NCI-H128 (cell line): ENCODE results near the gene FER.
"Not testable (repeated sequence)": the region's sequence is repeated elsewhere in the genome, so short reads cannot be mapped to it uniquely, and the experiment has no call there.

Experiments
- DNase-seq: peaks from one replicate; lab custom pipeline; 2025; ENCODE audit not compliant: unreplicated experiment; lab: John Stamatoyannopoulos, UW

Gene FER

GRCh38 chr5:108947164-108947563 is 199.5 kb downstream of the FER start:
- no peak for DNase-seq

GRCh38 chr5:108950276-108950675 is 202.6 kb downstream of the FER start:
- no peak for DNase-seq

DNA sequence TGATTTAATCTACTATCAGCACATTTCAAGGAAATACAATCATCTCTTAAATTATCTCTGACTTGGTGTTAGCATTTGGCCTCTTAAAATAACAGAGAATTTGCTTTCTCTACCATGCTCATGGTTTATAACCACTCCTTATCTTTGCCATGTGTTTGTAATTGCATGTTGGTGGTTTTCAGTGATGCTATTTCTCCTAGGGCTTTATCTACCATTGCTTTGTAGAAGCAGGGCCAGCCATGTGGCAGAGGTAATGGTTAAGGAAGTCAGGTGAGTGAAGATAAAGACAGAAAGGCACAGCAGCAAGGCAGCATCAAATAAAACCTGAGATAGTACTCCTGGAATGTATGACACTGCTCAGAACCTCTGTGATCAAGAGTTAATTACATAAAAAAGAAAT is 206.2 kb downstream of the FER start:
- no peak for DNase-seq

- DNase-seq = no peak
Observed at GRCh38 chr5:108957333-108957732, 209.6 kb downstream of the FER start.

DNA sequence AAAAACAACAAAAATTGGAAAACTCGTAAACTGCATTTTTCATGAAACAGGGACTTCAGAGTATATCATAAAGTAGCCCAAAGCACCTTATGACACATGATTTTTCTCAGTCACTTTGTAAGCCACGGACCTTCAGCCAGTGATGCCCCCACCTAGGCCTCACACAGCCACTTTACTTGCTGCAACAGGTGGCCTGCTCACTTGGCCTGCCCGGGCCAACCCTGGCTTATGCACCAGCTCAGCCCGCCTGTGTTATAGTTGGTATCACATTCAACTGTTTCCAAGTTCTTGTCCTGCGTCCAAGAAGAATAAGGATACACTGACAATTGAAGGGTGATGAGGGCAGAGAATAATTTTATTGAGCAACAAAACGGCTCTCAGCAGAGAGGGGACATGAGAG is 219.2 kb downstream of the FER start:
- DNase-seq = no peak

DNA sequence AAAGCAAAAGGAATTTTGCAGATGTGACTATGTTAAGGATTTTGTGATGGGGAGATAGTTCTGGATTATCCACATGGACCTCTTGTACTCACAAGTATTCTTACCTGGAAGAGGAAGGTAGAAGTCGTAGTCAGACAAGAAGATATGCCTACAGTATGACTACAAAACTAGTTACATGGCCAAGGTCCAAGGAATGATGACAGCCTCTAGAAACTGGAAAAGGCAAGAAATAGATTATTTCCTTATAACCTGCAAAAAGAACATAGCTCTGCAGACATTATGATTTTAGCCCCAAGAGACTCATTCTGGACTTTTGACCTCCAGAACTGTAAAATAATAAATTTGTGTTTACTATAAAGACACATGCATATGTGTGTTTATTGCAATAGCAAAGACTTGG is 226.9 kb downstream of the FER start:
- no peak for DNase-seq

DNA sequence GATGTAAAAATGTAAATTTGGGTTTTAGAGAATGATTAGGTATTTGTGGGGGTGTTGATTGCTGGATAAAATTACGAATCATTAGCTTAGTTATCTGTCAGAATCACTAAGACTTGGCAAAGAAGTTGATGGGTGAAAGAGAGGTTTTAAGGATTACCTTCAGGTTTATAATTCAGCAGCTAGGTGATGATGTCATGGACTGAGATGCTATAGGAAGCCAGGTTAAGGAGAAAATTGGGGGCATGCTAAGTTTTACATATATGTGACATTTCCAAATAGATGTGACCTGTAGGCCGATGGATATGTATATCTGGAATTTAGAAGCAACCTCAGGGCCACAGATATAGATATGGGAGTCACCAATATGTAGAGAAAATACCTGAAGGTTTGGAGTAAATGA is 228.0 kb downstream of the FER start:
- DNase-seq = no peak

GRCh38 chr5:108983461-108984092 is 235.9 kb downstream of the FER start:
- no peak for DNase-seq

- no peak for DNase-seq
Observed at GRCh38 chr5:108989761-108990392, 242.2 kb downstream of the FER start.

DNA sequence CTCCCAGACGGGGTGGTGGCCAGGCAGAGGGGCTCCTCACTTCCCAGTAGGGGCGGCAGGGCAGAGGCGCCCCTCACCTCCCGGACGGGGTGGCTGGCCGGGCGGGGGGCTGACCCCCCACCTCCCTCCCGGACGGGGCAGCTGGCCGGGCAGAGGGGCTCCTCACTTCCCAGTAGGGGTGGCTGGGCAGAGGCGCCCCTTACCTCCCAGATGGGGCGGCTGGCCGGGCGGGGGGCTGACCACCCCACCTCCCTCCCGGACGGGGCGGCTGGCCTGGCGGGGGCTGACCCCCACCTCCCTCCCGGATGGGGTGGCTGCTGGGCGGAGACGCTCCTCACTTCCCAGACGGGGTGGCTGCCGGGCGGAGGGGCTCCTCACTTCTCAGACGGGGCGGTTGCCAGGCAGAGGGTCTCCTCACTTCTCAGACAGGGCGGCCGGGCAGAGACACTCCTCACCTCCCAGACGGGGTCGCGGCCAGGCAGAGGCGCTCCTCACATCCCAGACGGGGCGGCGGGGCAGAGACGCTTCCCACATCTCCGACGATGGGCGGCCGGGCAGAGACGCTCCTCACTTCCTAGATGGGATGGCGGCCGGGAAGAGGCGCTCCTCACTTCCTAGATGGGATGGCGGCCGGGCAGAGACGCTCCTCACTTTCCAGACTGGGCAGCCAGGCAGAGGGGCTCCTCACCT is 244.8 kb downstream of the FER start:
- DNase-seq = not testable (repeated sequence)

DNA sequence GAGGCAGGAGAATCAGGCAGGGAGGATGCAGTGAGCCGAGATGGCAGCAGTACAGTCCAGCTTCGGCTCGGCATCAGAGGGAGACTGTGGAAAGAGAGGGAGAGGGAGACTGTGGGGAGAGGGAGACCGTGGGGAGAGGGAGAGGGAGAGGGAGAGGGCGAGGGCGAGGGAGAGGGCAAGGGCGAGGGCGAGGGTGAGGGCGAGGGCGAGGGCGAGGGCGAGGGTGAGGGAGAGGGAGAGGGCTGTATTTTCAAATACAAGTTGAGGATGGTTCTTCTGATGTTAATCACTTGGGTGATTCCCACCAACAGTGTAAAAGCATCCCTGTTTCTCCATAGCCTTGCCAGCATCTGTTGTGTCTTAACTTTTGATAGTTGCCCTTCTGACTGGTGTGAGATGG is 245.7 kb downstream of the FER start:
- DNase-seq = not testable (repeated sequence)

- no peak for DNase-seq
Observed at GRCh38 chr5:108997720-108998119, 250.0 kb downstream of the FER start.

DNA sequence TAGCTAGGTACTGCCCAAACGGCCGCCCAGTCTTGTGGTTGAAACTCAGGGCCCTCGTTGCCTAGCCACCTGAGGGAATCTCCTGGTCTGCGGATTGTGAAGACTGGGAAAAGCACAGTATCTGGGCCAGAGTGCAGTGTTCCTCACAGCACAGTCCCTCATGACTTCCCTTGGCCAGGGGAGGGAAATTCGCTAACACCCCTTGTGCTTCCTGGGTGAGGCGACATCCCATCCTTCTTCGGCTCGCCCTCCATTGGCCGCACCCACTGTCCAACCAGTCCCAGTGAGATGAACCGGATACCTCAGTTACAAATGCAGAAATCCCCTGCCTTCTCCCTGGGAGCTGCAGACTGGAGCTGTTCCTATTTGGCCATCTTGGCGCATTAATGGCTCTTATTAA is 250.5 kb downstream of the FER start:
- no peak for DNase-seq

GRCh38 chr5:109003928-109004327 is 256.2 kb downstream of the FER start:
- no peak for DNase-seq

DNA sequence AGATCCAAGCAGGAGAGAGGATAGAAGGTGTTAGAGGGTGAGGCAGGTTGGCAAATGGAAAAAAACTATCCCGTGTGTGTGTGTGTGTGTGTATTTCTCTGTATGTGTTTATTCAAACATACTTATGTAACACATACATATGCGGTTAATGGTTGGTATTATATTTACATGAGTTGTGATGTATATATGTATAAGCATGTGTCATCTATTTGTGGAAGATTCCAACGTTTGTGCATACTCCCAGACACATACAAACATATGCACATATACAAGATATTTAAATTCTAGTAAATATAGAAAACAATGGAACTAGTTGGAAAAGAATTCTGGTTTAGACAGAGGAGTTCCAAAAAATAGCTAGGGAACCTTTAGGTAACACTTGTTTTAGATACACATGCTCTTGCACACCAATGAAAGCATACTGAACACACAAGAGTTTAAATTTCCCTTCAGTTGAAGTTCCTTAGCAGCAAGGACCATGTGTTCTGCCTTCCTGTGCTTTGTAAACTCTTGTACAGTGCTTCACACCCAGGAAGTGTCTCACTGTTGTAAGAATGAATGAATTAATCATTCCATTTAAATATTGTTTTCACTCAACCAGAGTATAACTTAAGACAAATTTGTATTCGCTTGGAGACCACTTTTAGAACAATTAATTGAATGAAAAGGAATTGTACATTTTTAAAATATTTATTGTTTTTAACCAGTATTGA is 257.8 kb downstream of the FER start:
- no peak for DNase-seq

DNA sequence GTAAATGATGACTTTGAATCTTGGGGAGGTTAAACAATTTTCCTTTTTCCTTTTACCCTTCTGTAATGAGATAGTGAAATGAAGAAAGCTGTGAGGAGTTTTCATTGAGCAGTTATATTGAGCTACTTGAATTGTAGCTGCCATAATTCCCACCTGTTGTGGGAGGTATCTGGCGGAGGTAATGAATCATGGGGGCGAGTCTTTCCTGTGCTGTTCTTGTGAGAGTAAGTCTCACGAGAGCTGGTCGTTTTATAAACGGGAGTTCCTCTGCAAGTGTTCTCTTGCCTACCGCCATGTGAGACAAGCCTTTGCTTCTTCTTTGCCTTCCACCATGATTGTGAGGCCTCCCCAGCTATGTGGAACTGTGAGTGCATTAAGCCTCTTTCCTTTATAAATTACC is 258.4 kb downstream of the FER start:
- DNase-seq = no peak

GRCh38 chr5:109016300-109016699 is 268.6 kb downstream of the FER start:
- no peak for DNase-seq

GRCh38 chr5:109022056-109022455 is 274.4 kb downstream of the FER start:
- no peak for DNase-seq

DNA sequence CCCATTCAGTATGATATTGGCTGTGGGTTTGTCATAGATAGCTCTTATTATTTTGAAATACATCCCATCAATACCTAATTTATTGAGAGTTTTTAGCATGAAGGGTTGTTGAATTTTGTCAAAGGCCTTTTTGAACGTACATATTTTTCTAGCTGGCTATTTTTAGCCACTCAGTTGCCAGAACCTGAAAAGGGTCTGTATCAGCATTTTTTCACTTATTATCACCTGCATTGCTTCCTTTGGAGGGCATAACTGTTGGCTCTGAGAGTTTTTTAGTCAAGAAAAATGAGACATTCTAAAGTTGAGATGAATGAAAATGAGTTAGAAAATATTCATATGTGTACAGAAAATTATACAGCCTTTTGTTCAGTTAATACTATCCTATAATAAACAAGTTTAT is 278.0 kb downstream of the FER start:
- DNase-seq = not testable (repeated sequence)

DNA sequence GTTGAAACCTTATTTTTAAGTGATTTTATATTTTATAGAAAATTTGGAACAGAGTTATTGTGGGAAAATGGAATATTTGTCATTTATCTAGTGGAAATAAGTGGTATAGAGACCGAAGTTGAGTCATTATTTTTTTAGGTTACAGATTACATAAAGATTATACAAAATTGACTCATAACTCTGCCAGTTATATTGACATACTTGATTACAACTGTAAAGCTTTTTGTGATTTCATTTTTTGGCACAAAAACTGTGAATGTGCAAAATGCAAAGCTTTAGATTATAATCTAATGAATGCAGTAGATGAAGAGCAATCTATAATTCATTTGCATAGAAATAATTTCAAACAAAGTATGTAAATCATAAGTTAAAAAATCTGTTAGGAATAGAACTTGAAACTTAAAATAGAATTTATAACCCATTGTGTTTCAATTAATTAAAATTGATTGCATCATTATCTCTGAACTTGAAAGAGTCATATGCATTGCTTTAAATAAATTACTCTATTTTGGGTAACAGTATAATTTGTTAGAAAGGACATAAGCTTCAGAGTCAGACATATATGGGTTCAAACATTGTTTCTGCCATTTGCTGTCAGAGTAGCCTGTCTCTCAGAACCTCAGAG is 280.4 kb downstream of the FER start:
- no peak for DNase-seq

- DNase-seq = no peak
Observed at GRCh38 chr5:109028608-109029299, 281.1 kb downstream of the FER start.
